Psoas muscle (tissue), 8 donors: ENCODE data around the gene GRM5. TPM values are rescaled to one million over a fixed set of nuclear protein-coding genes. Genes with fewer than 3 reads are reported as not detected.

Experiments
- ATAC-seq, 4 donors: fragments of 200-7000 bp; cut with Tn5 transposase; one replicate each; pipeline ENCODE4 v1.9.1; 2020; ENCODE audit warnings: moderate library complexity in 3 of 4, mild to moderate bottlenecking in 2 of 4
- DNase-seq, 2 donors: peaks; one replicate each; pipeline ENCODE4 v3.0.0-alpha.2; 2020
- H3K27ac ChIP-seq: fragments of 200-600 bp; one replicate; pipeline ENCODE4 v1.8.0; 2022
- H3K27me3 ChIP-seq, 3 donors: fragments of 200-600 bp in 1 of 3; one replicate each; pipeline versions ENCODE4 v1.6.1 to v1.8.0; 2013 to 2022; ENCODE audit warnings: low read length in 2 of 3, mild to moderate bottlenecking in 2 of 3, moderate library complexity in 1 of 3; ENCODE audit not compliant: insufficient read depth in 3 of 3
- H3K36me3 ChIP-seq, 2 donors: fragments of 200-600 bp in 1 of 2; one replicate each; pipeline versions ENCODE4 v1.6.1 to v1.8.0; 2013 to 2022; ENCODE audit warnings: low read depth in 1 of 2, mild to moderate bottlenecking in 1 of 2, moderate library complexity in 1 of 2; ENCODE audit not compliant: insufficient read depth in 1 of 2
- H3K4me1 ChIP-seq: fragments of 200-600 bp; one replicate; pipeline ENCODE4 v1.8.0; 2022
- H3K4me3 ChIP-seq: fragments of 200-600 bp; one replicate; pipeline ENCODE4 v1.8.0; 2022; ENCODE audit warnings: mild to moderate bottlenecking
- H3K9me3 ChIP-seq: fragments of 200-600 bp; one replicate; pipeline ENCODE4 v1.8.0; 2022
- CTCF ChIP-seq: fragments of 200-600 bp; IDR thresholded peaks from one replicate; pipeline ENCODE4 v1.8.0; 2022; ENCODE audit warnings: antibody characterized with exemption
- WGBS, 3 donors: extraction: QIAGEN DNeasy Blood & Tissue Kit; methylation state at CpG; one replicate each; pipeline versions ENCODE4 v1.1.6 to v1.1.7; 2013; 5-methylcytosine and 5-hydroxymethylcytosine counted together
- intact Hi-C, 2 donors: fragments of 100-400 bp; cut with DNase I; formaldehyde crosslinking; loops; one replicate each; pipeline versions ENCODE4 v1.11.0 to v1.14.2; 2022
- polyA plus RNA-seq, 3 donors: library from polyadenylated mRNA; stranded (reverse); fragments of 200-250 nt; gene quantifications; one replicate each; pipeline ENCODE4 v1.2.3, GENCODE V29; 2013
- total RNA-seq, 4 donors: library from RNA; stranded (reverse); fragmentation: NEBNext Ultra II Directional in 2 of 4; extraction: Animal tissue kit (Norgen Biotek cat#: 25700) in 2 of 4; gene quantifications; one replicate each; pipeline versions ENCODE4 v1.2.1 to v1.2.4, GENCODE V29; 2021 to 2023
- donor health status: healthy with polysubstance abuse.
- donor health status: DM: no; HTN: no; CAD: no; lungs with moderate emphysema.
- donor health status: Bipolar disorder and iron deficiency.
- donor health status: healthy.
- donor health status: DM: yes; HTN: yes; CAD: no.
- donor health status: DM: no; HTN: no; CAD: no.
- donor health status: DM: no; HTN: no; CAD: no.
- donor health status: DM: yes; HTN: yes; CAD: no.

GRM5 gene
- total and polyA plus RNA-seq, 7 donors, result under 0.01 TPM; not detected in 6

GRCh38 chr11:88779577-88779976 is 286.2 kb downstream of the GRM5 start:
- no peaks in the 10 kb centered on the region for H3K4me1 ChIP-seq
- no peaks in the 10 kb centered on the region for H3K27me3 ChIP-seq
- DNase-seq, result no peak
- H3K36me3 ChIP-seq, result no peaks in the 10 kb centered on the region
- no peak overlapping the region for H3K27ac ChIP-seq
- WGBS, 3 donors, result 73 to 81% (median 78%) methylated on average over 4 of the region's 4 CpGs
- no peak for ATAC-seq
- H3K9me3 ChIP-seq, result no peaks in the 10 kb centered on the region
- TF ChIP-seq CTCF, result no peak
- intact Hi-C loops, result no loop called here
- H3K4me3 ChIP-seq, result no peak overlapping the region

DNA sequence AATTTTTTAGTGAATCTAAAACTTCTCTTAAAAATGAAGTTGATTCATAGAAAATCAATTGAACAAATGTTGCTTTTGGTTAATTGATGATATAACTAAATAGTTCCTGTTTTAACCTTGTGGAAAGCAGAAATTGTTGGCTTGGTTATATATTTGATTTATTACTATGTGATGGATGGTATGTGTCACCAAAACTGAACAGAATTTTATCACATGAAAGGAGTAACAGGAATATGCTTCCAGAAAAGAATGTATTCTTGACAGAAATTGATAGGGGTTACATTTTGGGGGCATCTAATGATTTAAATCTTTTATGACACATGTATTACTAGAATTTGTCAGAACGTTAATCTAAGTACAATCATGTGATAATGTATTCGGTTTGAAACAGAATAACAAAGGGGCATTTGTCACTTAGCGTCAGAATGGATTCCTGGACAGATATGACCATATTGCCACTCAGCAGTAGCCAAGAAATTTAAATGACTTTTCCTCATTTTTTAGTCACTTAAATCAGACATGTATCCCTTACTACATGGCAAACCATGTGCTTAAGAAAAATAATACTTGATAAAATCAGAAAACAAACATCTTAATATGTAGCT is 295.2 kb downstream of the GRM5 start:
- intact Hi-C loops, result no loop called here
- DNase-seq (no peak), ATAC-seq (no peak)
- no peak for TF ChIP-seq CTCF
- Histone ChIP-seq H3K27ac (no peak overlapping the region), H3K36me3 (no peaks in the 10 kb centered on the region), H3K27me3 (no peaks in the 10 kb centered on the region), H3K4me1 (no peaks in the 10 kb centered on the region), H3K4me3 (no peak overlapping the region), H3K9me3 (no peaks in the 10 kb centered on the region)
- whole genome bisulfite sequencing, 3 donors, result 37 to 40% (median 38%) methylated on average over 3 of the region's 3 CpGs

GRCh38 chr11:88744140-88744539 is 321.6 kb downstream of the GRM5 start:
- ATAC-seq, result no peak
- 82 to 90% (median 85%) methylated on average over 4 of the region's 4 CpGs for WGBS, 3 donors
- intact Hi-C loops, result no loop called here

GRCh38 chr11:88739524-88739923 is 326.3 kb downstream of the GRM5 start:
- Histone ChIP-seq H3K4me1 (no peaks in the 10 kb centered on the region), H3K36me3 (no peaks in the 10 kb centered on the region), H3K9me3 (no peaks in the 10 kb centered on the region), H3K4me3 (no peak overlapping the region), H3K27ac (no peak overlapping the region), H3K27me3 (no peaks in the 10 kb centered on the region)
- no peak for DNase-seq
- WGBS, 3 donors, result 76 to 84% (median 80%) methylated on average over 8 of the region's 8 CpGs
- ATAC-seq, result no peak
- no peak for TF ChIP-seq CTCF
- intact Hi-C loops, result no loop called here

More at GRCh38 chr11:88744140-88744539, 321.6 kb downstream of the GRM5 start:
- no peak for DNase-seq
- Histone ChIP-seq H3K27ac (no peak overlapping the region), H3K36me3 (no peaks in the 10 kb centered on the region), H3K27me3 (no peaks in the 10 kb centered on the region), H3K4me3 (no peak overlapping the region), H3K9me3 (no peaks in the 10 kb centered on the region), H3K4me1 (no peaks in the 10 kb centered on the region)
- TF ChIP-seq CTCF, result no peak

- intact Hi-C loops, result no loop called here
- no peak for TF ChIP-seq CTCF
- H3K4me1 ChIP-seq, result no peaks in the 10 kb centered on the region
- ATAC-seq (no peak), DNase-seq (no peak)
- no peaks in the 10 kb centered on the region for H3K36me3 ChIP-seq
- no peak overlapping the region for H3K4me3 ChIP-seq
- 38 to 47% (median 47%) methylated on average over 1 of the region's 1 CpG for WGBS, 3 donors
- H3K9me3 ChIP-seq, result no peaks in the 10 kb centered on the region
- H3K27me3 ChIP-seq, result no peaks in the 10 kb centered on the region
- no peak overlapping the region for H3K27ac ChIP-seq
Measured at GRCh38 chr11:88709567-88709966, 356.2 kb downstream of the GRM5 start.
